ENCODE data around the gene OBP2B. TPM values are rescaled to one million over a fixed set of nuclear protein-coding genes. Genes with fewer than 3 reads are reported as not detected.

The OBP2B gene
- total and polyA plus RNA-seq, 2 experiments from 2014 or later, result not detected

GRCh38 chr9:133167769-133168168 lies 41.3 kb downstream of the OBP2B start:
- H4K20me1 ChIP-seq (replicated peaks; ENCODE audit: insufficient read depth), result no peaks in the 10 kb centered on the region
- DNase-seq (ENCODE audit: low spot score) (no peak), ATAC-seq (no peak)
- no peaks in the 10 kb centered on the region for H3K9me3 Mint-ChIP-seq
- TF ChIP-seq ZNF331 (CRISPR knock-in tag; IDR thresholded peaks at IDR 0.05; ENCODE audit: low read depth) (no peak), POLR2AphosphoS5 (IDR thresholded peaks at IDR 0.05; ENCODE audit: low read depth) (no peak), CREB1 (CRISPR knock-in tag; IDR thresholded peaks at IDR 0.05; ENCODE audit: low read depth) (no peak), EZH2 (IDR thresholded peaks at IDR 0.05; ENCODE audit: low read depth, unreplicated experiment) (no peak), ZNF114 (CRISPR knock-in tag; IDR thresholded peaks at IDR 0.05) (no peak), ETS1 (IDR thresholded peaks at IDR 0.05) (no peak), REST (IDR thresholded peaks at IDR 0.05; ENCODE audit: unreplicated experiment) (no peak), ZNF462 (CRISPR knock-in tag; IDR thresholded peaks at IDR 0.05) (no peak), NANOG (IDR thresholded peaks at IDR 0.05; ENCODE audit: borderline replicate concordance) (no peak), EZH2phosphoT487 (IDR thresholded peaks at IDR 0.05; ENCODE audit: unreplicated experiment) (no peak), STAT1 (IDR thresholded peaks at IDR 0.05; ENCODE audit: unreplicated experiment) (no peak), CTCF (conservative IDR thresholded peaks at IDR 0.05; ENCODE audit: low read depth in 2 of 2) (no peak), JUNB (IDR thresholded peaks at IDR 0.05; ENCODE audit: unreplicated experiment) (no peak)
- peaks cover 8% of the 10 kb centered on the region for H3K27me3 ChIP-seq (ENCODE audit: insufficient read depth)
- H2AFZ ChIP-seq, result no peak overlapping the region
- no peak overlapping the region for H3K27ac ChIP-seq (ENCODE audit: low read depth)
- H3K9me2 ChIP-seq (ENCODE audit: insufficient read depth), result no peaks in the 10 kb centered on the region
- no peaks in the 10 kb centered on the region for H3K79me2 ChIP-seq (replicated peaks; ENCODE audit: insufficient read depth)
- H3K27me3 Mint-ChIP-seq (ENCODE audit: insufficient read depth, low read depth, poor library complexity), result peaks cover 24% of the 10 kb centered on the region
- no peak overlapping the region for H3K4me3 Mint-ChIP-seq
- H3K4me1 Mint-ChIP-seq, result 0 out of 3 replicates have a peak, but pooled peaks cover 4% of the 10 kb centered on the region
- no peaks in the 10 kb centered on the region for H3F3A ChIP-seq (replicated peaks; ENCODE audit: low read depth)
- no peak overlapping the region for H3K4me2 ChIP-seq
- no peaks in the 10 kb centered on the region for H3K36me3 ChIP-seq (ENCODE audit: insufficient read depth)
- no peak overlapping the region for H3K27ac Mint-ChIP-seq
- no peaks in the 10 kb centered on the region for H3K4me1 ChIP-seq (ENCODE audit: insufficient read depth)
- no peak overlapping the region for H3K4me3 ChIP-seq
- no peaks in the 10 kb centered on the region for H3K36me3 Mint-ChIP-seq (ENCODE audit: low read depth)

Data from GM23338 (cell line).